Hepatocyte (in vitro differentiated cells): ENCODE measurements around the gene CEBPB. TPM values are rescaled to one million over a fixed set of nuclear protein-coding genes. Genes with fewer than 3 reads are reported as not detected.
A peak's percentile ranks its signal among the peaks of the same experiment; 100 is the strongest.

Experiments
- DNase-seq: peaks from one replicate; pipeline ENCODE4 v3.0.0-alpha.2; 2016; ENCODE audit warnings: low spot score
- H2AFZ ChIP-seq: fragments of 200-600 bp; sonication (generic); 2 replicates; pipeline ENCODE4 v1.6.0; 2016; ENCODE audit warnings: antibody characterized with exemption, mild to moderate bottlenecking
- H3K27ac ChIP-seq: fragments of 200-600 bp; sonication (generic); 2 replicates; pipeline ENCODE4 v1.5.1; 2016; ENCODE audit warnings: mild to moderate bottlenecking
- H3K27me3 ChIP-seq: fragments of 200-600 bp; sonication (generic); 2 replicates; pipeline ENCODE4 v1.6.1; 2016
- H3K36me3 ChIP-seq: fragments of 200-600 bp; sonication (generic); replicated peaks from 2 replicates; pipeline ENCODE4 v1.5.1; 2016; ENCODE audit warnings: low read depth; ENCODE audit not compliant: insufficient read depth
- H3K4me1 ChIP-seq: fragments of 200-600 bp; sonication (generic); 2 replicates; pipeline ENCODE4 v1.5.1; 2016; ENCODE audit warnings: mild to moderate bottlenecking, moderate library complexity; ENCODE audit not compliant: insufficient read depth
- H3K4me2 ChIP-seq: fragments of 200-600 bp; sonication (generic); 2 replicates; pipeline ENCODE4 v1.6.0; 2016
- H3K4me3 ChIP-seq: fragments of 200-600 bp; sonication (generic); 2 replicates; pipeline ENCODE4 v1.5.1; 2016; ENCODE audit warnings: mild to moderate bottlenecking
- H3K79me2 ChIP-seq: fragments of 200-600 bp; sonication (generic); 2 replicates; pipeline ENCODE4 v1.6.0; 2017; ENCODE audit warnings: mild to moderate bottlenecking
- H3K9me2 ChIP-seq: fragments of 200-600 bp; sonication (generic); replicated peaks from 2 replicates; pipeline ENCODE4 v1.6.0; 2017; ENCODE audit warnings: mild to moderate bottlenecking; ENCODE audit not compliant: insufficient read depth
- H3K9me3 ChIP-seq: fragments of 200-600 bp; sonication (generic); 2 replicates; pipeline ENCODE4 v1.5.1; 2016; ENCODE audit warnings: low read depth, mild to moderate bottlenecking
- H4K20me1 ChIP-seq: fragments of 200-600 bp; sonication (generic); 2 replicates; pipeline ENCODE4 v1.6.0; 2016; ENCODE audit warnings: mild to moderate bottlenecking; ENCODE audit not compliant: insufficient read depth, poor library complexity, severe bottlenecking
- EZH2 ChIP-seq: fragments of 200-600 bp; sonication (generic); IDR thresholded peaks from 2 replicates; pipeline ENCODE4 v1.6.1; 2016; ENCODE audit warnings: antibody characterized with exemption, mild to moderate bottlenecking, borderline replicate concordance
- EZH2phosphoT487 ChIP-seq: fragments of 200-600 bp; sonication (generic); IDR thresholded peaks from one replicate; pipeline ENCODE4 v1.6.1; 2018; ENCODE audit warnings: antibody characterized with exemption, mild to moderate bottlenecking, low read depth, moderate library complexity; ENCODE audit not compliant: unreplicated experiment, severe bottlenecking
- WGBS: methylation state at CpG from one replicate; pipeline ENCODE4 v1.1.6; 2016; ENCODE audit warnings: low lambda C conversion rate; ENCODE audit errors: missing lambda C conversion rate; 5-methylcytosine and 5-hydroxymethylcytosine counted together
- polyA plus RNA-seq: library from polyadenylated mRNA; unstranded; fragments of >200 nt; fragmentation: Nextera tagmentation; extraction: Ambion mirVana; gene quantifications from 2 replicates; pipeline ENCODE4 v1.2.1, GENCODE V29; 2016
- total RNA-seq: library from RNA; depleted of rRNA; stranded (reverse); fragments of >200 nt; gene quantifications from 2 replicates; pipeline ENCODE4 v1.2.3, GENCODE V29; 2014
- TF ChIP-seq, protein P1 (sequence below): fragments of 200-600 bp; sonication (generic); IDR thresholded peaks from 2 replicates; pipeline ENCODE4 v1.5.1; 2016; ENCODE audit warnings: antibody characterized with exemption, mild to moderate bottlenecking; ENCODE audit not compliant: poor library complexity

CEBPB gene
- total RNA-seq (58.9 and 60.9 TPM in 2 replicates), polyA plus RNA-seq (159 and 183 TPM in 2 replicates)

DNA sequence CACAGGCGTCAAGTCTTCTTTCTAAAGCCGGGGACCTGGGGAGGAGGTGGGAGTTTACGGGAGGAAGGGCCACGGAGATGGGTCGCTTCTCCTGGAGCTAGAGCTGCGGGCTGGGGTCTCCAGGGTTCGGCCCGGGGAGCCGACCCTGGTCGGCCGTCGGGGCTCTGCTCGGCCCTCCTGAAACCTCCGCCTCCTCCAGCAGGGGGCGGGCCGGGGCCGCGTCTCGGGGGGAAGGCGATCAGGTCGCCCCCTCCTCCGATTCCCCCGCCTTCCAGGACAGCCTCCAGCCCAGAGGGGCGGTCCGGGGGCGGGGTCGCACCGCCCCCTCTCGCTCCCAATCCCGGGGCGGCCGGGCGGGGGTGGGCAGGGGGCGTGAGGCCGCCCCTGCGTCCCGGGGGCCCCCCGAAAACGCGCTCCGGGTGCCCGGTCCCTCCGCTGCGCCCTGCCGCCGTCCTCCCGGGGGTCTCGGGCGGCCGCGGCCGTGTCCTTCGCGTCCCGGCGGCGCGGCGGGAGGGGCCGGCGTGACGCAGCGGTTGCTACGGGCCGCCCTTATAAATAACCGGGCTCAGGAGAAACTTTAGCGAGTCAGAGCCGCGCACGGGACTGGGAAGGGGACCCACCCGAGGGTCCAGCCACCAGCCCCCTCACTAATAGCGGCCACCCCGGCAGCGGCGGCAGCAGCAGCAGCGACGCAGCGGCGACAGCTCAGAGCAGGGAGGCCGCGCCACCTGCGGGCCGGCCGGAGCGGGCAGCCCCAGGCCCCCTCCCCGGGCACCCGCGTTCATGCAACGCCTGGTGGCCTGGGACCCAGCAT is at the start of gene CEBPB:
TSS of gene CEBPB (plus strand) at position 580 of the 814 bp plus-strand sequence. CDS start at position 784, 204 bp downstream.
- peak within 1 kb of the TSS; percentile 63 for H2AFZ ChIP-seq
- peaks cover 34% of the 10 kb centered on the region for H3K4me1 ChIP-seq
- peaks cover 34% of the 10 kb centered on the region for H3K79me2 ChIP-seq
- no peaks in the 10 kb centered on the region for H3K36me3 ChIP-seq
- H3K27ac ChIP-seq = peak within 1 kb of the TSS; percentile 100
- no peak for TF ChIP-seq EZH2
- TF ChIP-seq, protein P1, sequence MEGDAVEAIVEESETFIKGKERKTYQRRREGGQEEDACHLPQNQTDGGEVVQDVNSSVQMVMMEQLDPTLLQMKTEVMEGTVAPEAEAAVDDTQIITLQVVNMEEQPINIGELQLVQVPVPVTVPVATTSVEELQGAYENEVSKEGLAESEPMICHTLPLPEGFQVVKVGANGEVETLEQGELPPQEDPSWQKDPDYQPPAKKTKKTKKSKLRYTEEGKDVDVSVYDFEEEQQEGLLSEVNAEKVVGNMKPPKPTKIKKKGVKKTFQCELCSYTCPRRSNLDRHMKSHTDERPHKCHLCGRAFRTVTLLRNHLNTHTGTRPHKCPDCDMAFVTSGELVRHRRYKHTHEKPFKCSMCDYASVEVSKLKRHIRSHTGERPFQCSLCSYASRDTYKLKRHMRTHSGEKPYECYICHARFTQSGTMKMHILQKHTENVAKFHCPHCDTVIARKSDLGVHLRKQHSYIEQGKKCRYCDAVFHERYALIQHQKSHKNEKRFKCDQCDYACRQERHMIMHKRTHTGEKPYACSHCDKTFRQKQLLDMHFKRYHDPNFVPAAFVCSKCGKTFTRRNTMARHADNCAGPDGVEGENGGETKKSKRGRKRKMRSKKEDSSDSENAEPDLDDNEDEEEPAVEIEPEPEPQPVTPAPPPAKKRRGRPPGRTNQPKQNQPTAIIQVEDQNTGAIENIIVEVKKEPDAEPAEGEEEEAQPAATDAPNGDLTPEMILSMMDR = peak; percentile 80
- peak; percentile 95 for DNase-seq
- no peaks in the 10 kb centered on the region for H3K27me3 ChIP-seq
- no peaks in the 10 kb centered on the region for H3K9me3 ChIP-seq
- H3K4me3 ChIP-seq = peak within 1 kb of the TSS; percentile 56
- no peaks in the 10 kb centered on the region for H3K9me2 ChIP-seq
- peaks cover 31% of the 10 kb centered on the region for H4K20me1 ChIP-seq
- H3K4me2 ChIP-seq = peak within 1 kb of the TSS; percentile 77
- 1% methylated on average over 34 of the region's 89 CpGs for WGBS

DNA sequence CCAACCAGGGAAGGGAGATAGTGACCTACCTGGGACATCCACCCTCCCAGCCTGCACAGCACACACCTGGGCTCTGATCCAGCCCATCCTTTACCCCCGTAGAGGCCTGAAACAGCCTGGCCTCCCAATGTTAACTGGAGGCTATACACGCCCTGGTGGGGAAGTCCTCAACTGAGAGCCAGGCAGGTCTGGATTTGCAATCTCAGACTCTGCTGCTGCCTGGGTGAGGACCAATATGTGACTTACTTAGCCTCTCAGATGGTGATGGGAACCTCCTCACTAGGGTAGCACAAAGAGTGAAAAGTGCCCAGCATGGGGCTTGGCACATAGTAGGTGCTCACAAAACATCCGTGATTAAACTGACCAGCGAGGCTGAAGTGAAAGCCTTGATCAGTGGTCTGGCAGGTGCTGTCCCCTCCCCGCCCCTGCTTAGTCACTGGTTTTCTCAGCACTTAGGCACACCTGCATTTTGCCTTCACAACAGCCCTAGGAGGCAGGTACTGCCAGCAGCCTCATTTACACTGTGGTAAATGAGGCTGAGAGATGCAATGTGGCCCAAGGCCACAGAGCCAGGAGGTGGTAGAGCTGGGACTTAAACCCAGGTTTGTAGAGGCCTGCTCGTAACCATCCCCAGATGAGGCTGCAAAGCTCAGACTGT is 49.5 kb upstream of the CEBPB start:
- H2AFZ ChIP-seq = no peak overlapping the region
- no peaks in the 10 kb centered on the region for H3K9me2 ChIP-seq
- H3K4me3 ChIP-seq = no peak overlapping the region
- H3K27me3 ChIP-seq = no peaks in the 10 kb centered on the region
- H4K20me1 ChIP-seq = peaks cover 7% of the 10 kb centered on the region
- no peaks in the 10 kb centered on the region for H3K9me3 ChIP-seq
- no peak for DNase-seq
- H3K4me2 ChIP-seq = no peak overlapping the region
- no peaks in the 10 kb centered on the region for H3K36me3 ChIP-seq
- H3K79me2 ChIP-seq = peaks cover 70% of the 10 kb centered on the region
- H3K27ac ChIP-seq = no peak overlapping the region
- H3K4me1 ChIP-seq = peaks cover 4% of the 10 kb centered on the region
- WGBS = 94% methylated on average over 6 of the region's 6 CpGs
- no peak for TF ChIP-seq EZH2phosphoT487
- TF ChIP-seq, protein P1 = no peak
- no peak for TF ChIP-seq EZH2

DNA sequence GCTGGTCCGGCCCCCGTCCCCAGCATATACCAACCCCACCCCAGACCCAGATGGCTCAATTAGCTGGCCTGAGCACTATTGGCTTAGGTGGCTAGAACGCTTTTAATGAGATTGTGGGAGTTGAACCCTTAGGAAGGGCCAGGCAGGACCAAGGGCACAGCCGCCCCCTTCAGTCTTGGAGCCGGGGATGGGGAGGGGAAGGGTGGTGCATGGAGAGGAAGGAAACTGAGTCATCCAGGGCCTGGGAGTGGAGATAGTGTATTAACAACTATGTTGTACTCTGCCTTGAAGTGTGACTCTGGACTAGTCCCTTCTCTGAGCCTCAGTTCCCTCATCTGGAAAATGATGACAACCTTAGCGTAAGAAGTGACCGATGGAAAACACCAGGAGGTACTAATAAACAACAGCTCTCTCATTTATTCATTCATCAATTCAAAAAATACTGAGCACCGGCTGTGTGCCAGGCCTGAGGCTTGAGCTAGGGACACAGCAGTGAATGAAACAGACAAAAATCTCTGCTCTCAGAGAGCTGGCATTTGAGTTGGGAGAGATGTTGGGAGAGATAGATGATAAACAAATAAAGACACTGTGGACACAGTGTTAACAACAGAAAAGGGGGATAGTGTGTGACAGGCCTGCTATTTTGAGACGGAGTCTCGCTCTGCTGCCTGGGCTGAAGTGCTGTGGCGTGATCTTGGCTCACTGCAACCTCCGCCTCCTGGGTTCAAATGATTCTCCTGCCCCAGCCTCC is 48.6 kb upstream of the CEBPB start:
- Histone ChIP-seq H3K4me3 (no peak overlapping the region), H3K9me3 (no peaks in the 10 kb centered on the region), H3K4me1 (peaks cover 5% of the 10 kb centered on the region), H3K27ac (no peak overlapping the region), H3K4me2 (no peak overlapping the region), H4K20me1 (peaks cover 7% of the 10 kb centered on the region), H2AFZ (no peak overlapping the region), H3K79me2 (peaks cover 72% of the 10 kb centered on the region), H3K27me3 (no peaks in the 10 kb centered on the region), H3K9me2 (no peaks in the 10 kb centered on the region), H3K36me3 (no peaks in the 10 kb centered on the region)
- DNase-seq = no peak
- TF ChIP-seq, protein P1 = no peak
- no peak for TF ChIP-seq EZH2
- no peak for TF ChIP-seq EZH2phosphoT487
- 97% methylated on average over 12 of the region's 12 CpGs for WGBS
